NOMO-1 treated with DMSO at 0.1 percent for 48 hours (cell line): ENCODE results near the gene DOK3.
A peak's percentile ranks its signal among the peaks of the same experiment; 100 is the strongest.

Source experiments
- DNase-seq: peaks from one replicate; lab custom pipeline; 2025; ENCODE audit not compliant: unreplicated experiment; lab: John Stamatoyannopoulos, UW

The DOK3 gene

DNA sequence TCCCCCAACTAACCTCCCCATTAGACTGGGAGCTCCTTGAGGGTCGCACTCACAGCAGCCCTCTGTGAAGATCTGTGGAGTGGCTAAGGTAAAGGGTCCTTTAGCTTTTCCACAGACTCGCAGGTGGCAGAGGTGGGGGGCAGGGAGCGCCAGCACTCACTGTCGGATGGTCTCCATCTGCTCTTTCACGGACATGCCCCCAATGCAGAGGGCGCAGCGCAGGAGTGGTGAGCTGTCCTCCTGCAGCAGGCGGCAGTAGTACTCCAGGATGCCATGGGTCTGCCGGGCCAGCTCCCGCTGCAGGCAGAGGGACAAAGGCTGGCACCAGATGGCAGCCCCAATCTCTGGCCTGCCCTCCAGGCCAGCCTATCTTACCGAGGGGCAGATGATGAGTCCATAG lies 4.9 kb upstream of the DOK3 start:
- DNase-seq, result no peak

DNA sequence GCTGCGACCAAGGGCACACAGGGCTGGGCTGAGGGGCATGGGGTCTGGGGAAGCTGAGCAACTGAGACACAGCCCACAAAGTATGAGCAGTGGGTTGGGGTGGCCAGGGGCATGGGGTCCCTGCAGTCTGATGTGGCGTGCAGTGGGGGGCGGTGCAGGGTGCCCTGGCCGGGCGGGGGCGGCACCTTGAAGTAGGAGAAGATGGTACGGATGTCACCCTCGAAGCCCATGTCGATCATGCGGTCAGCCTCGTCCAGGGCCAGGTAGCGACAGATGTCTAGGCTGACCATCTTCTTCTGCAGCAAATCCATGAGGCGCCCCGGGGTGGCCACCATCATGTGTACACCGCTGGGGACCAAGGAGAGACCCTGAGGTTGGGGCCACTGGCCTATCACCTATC lies 3.9 kb upstream of the DOK3 start:
- no peak for DNase-seq

DNA sequence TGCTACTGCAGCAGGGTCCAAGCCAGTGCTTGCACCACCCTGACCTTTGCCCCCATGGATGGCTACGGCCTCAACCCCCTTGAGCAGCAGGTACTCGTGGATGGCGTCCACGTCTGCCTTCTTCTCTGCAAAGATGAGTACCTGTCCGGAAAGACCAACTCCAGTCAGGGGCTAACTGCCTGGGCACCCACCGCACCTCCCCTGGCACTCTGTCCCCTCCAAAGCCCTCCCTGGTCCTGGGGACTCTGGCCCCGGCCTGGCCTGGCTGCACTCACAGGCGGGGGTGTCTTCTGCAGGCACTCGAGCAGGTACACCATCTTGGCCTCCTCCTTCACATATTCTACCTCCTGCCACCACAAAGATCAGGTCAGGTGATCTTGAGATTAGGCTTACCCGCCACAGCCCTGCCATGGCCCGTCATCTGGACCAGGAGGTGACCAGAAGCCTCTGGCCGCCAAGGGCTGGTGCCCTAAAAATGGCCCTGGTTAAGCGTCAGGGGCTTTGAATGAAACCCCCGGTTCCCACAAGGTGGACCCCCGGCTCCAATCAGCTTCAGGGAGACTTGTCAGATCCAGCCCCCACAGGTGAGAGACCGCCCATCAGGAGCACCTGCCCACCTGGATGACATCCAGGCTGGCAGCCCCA lies 3.2 kb upstream of the DOK3 start:
- no peak for DNase-seq

DNA sequence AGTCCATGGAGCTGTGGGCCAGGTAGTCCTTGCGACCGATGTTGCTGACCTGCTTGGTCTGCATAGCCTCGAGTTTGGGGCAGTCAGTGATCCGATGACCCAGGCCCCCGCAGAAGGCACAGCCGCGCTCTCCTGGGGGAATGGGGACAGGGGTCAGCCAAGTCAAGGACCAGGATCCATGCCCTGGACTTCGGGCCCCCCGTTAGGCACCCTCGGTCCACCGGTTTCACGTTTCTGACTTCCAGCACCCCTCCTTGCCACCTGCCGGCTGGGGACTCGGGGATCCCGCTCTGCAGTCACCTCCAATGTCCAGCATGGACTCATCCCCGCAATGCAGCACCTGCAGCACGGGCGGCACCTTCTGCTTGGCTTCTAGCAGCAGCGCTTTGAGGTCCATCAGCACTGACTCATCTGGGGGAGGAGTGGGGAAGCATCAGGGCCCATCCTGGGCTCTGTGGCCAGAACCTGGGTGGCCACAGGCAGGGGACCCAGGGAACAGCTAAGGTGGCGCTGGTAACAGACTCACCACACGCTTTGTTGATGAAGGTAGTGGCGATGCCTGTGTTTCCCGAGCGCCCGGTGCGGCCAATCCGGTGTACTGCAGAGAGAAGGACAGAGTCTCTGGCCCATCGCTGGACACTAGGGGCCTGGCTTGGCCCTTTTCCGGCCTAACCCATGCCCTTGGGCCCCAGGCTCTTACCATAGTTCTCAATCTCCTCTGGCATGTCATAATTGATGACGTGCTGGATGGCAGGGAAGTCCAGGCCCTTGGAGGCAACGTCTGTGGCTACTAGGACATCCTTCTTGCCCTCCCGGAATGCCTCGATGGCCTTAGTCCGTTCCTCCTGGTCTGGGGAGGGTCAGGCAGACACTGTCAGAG lies 2.4 kb upstream of the DOK3 start:
- DNase-seq, result no peak

DNA sequence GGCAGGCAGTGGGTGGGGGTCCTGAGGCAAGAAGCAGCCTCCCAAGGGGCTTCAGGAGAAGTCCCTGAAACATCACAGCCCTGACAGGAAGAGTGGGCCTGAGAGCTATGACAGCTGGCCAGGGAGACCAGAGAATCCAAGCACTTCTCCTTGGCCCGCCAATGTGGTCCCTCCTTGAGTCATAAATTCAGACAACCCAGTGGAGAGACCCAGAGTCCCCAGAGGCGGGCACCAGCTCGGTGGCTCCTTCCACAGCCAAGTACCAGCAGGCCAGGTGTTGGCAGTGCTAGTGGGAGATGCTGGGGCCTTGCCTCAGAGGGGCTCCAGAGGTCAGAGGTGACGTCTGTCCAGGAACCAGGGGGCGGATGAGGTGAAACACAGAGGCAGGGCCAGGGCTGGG lies 1.6 kb upstream of the DOK3 start:
- DNase-seq, result no peak

DNA sequence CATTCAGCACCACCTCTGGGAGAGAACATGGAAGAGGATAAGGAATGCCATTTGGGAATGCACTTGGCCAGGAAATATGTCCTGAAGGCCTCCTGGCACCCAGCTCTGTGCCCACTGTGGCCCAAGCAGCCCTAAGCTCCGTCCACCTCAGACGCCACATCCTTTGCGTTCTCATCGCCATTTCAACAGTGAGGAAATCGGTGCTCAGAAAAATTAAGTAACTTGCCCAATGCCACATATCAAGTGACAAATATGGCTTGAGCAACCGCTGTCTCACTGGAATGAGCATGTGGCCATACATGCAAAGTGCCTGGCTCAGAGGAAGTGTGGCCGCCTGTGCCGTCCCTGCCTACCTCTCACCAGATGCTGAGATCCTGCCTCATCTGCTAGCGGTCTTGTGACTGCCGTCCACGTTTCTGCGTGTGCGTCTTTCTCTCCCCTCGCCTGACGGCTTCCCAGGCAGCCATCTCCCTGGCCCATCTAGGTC lies 984 bp upstream of the DOK3 start:
- peak; percentile 98 for DNase-seq

DNA sequence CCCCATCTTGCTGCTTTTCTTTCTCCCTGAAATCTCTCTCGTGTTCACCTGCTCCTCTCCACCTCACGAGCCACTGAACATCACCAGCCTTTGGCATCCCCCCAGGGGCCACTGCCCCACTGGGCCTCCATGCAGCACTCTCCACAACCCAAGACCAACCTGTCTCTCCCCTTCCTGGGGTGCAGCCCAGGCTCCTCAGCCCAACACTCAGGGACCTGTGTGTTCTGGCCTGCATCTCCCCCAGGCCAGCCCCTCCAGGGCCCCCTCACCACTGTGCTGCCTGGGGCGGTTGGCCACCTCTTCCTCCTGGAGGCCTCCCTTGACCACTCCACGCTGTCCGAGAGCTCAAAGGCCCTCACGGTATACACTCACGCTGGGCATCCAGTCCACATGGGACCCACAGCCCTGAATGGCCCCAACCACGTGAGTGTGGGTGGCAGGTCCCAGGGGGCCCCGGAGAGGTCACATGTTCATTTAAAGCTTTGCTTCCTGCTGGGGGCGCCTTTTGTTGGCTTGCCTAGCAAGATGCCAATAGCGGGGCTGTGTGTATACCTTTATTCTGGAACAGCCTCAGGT lies 453 bp upstream of the DOK3 start:
- DNase-seq, result peak; percentile 30

DNA sequence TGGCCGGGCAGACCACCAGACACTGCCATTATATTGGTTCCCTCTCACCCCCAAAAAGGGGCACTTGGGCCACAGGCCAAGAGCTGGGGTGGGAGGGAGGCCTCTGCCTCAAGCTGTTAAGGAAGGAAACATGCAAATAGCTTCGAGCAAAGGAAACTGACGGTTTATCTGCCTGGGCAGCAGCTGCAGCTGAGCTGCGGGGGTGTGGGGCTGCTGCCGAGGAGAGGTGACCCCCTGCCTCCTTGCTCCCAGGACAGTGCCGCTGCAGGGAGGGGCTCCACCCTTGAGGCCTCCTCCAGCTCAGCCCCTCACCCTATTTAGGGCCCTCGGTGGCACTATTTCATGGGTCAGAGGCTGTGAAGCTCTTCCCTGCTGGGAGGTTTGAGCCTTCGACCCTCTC lies 789 bp downstream of the DOK3 start:
- peak; percentile 26 for DNase-seq

DNA sequence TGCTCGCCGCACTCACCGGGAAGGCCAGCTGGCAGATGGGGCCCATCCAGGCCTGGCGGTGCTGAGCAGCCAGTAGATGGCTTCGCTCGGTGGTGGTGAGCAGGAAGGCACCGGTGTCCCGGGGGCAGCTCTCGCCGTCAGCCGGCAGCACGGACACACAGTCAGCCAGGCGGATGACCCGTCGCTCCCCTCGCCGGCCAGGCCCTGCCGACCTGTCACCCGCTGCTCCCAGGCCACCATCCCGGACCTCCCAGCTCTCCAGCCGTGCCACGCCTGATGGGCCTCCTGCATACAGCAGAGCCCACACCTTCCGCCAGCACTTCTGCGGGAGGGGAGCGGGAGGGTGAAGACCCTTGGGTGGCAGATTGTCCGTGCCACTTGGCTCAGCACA lies 1.4 kb downstream of the DOK3 start:
- DNase-seq, result no peak

DNA sequence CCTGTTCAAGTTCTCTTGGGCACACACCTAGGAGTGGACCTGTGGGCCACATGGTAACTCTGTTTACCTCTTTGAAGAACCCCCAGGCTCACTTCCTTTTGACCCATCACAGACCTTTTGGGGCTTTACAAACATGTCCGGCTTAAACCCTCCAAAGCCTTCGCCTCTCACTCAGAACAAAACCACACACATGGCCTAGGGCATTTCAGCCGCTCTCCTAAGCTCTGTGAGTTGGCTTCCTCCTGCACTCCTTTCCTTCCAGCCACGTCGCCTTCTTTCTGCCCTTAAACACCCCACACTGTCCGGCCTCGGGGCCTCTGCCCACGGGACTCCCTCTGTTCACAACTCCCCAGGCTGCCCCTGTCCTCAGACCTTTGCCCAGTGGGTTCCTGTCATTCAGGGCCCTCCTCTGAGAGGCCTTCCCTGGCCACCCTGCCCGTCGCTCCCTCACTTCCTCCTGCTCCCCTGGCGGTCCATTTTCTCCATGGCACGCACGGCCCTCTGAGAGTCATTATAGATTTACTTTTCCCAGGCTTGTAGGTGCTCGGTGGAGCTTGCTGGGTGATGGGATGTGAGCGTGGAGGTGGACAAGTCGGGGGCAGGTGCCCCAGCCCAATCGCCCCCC lies 1.9 kb downstream of the DOK3 start:
- peak; percentile 35 for DNase-seq

DNA sequence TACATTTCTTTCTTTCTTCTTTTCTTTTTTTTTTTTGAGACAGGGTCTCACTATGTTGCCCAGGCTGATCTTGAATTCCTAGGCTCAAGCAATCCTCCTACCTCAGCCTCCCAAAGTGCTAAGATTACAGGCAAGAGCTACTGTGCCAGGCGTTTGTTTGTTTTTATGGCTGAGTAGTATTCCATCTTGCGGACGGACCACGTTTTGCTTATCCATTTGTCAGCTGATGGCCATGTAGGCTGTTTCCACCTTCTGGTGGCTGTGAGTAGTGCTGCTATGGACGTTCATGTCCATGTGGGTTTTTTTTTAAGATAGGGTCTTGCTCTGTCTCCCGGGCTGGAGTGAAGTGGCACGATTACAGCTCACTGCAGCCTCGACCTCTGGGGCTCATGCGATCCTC lies 2.5 kb downstream of the DOK3 start:
- DNase-seq, result no peak

DNA sequence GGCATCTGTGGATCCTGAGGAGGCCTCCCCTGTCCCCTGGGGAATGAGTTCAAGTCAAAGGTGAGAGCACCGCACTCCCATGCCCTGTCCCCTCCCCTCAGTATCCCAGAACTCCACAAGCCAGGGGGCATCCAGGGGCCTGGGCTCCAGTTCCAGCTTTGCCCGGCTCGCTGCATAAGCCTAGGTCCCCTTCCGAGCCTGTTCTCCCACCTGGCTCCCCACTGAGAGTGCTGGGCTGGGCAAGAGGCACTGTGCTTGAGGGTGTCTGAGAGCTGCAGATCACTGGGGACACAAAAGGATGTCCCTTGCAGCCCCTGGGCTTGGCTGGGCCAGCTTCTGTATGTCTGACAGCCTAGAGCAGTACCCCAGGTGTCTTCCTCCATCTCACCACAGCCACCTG lies 4.6 kb downstream of the DOK3 start:
- no peak for DNase-seq

DNA sequence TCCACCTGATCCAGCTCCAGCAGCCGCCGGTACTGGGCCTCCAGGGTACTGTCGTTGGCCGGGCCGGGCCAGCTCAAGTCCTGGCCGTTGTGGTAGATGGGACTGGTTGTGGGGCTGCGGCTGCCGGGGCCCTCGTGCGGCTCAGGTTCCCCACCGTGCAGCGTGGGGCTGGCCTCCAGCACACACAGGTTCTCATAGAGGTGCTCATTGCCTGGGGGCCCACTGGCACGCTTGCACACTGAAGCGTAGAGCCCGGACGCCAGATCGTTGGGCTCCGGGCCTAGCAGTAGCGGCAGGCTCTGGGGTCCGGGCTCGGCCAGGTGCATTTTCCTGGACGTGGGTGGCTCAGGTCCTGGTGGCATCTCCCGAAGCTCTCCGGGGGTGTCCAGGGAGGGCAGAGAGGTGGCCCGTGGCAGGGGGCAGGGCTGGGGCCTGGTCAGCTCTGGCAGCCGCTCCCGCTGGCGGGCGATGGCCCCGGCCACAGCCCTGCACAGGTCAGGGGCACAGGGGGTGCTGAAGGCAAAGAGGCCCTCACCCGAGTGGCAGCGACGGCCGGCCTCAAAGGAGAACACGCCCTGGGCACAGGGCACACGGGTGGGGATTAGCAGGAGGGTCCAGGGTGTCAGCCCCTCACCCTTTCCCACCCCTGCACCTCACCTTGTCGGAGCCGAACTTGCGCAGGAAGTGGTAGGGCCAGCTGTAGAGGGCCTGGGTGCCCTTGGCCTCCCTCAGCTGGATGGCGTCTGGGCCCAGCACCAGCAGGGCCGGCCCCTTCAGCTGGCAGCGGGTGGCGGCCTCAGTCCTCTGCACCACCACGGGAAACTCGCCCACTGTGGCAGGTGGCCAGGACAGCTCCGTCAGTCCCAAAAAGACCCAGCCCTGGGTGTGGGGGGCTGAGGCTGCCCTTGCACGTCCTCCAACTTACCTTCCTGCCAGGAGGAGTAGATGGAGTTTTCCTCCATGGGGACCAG lies 5.3 kb downstream of the DOK3 start:
- DNase-seq, result no peak

DNA sequence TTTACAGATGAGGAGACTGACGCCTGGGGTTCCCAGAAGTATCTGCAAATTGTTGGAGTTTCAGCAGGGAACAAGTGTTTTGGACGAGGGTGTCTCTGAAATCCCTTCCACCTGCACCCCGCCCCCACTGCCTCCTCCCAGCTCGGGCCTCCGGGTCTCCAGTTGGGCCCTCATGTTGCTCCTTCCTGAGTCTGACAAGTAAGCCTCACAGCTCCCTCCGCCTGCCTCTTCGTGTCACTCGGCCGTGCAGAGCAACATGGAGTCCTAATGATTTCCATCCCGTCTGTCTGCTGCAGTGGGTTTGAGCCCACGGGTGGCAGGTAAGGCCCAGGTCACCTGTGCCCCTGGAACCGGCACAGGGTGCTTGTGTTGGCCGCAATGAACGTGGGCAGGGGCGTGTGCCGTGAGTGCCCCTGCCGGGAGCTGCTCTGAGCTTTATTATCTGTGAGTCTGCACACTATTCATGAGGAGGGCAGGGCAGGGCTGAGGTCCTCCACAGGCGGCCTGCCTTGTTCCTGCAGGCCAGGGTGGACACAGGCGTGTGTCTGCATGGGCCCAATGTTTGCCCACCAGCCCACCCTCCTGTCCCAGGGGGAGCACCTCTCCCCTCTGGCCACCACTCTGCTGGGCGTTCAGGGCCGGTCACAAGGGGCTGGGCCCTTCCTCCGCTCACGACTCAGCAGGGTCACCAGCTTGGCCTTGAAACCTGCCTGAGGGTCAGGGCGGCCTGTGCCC lies 6.1 kb downstream of the DOK3 start:
- no peak for DNase-seq

DNA sequence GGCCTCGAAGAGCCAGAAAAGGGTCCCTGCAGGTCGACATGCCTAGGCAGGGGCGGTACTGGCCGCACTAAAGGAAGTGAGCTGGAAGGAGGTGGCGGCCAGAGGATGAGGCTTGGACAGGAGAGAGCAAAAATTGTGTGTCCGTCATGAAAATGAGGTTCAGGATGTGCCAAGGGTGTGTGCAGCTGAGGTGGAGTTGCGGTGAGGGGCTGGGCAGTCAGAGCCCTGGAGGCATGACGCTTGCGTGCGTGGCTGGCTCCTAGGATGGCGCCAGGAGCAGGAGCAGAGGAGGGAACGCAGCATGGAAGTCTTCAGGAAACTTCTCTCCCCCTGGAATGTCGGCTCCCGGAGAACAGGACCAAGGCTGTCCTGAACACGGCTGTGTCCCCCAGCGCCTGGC lies 6.7 kb downstream of the DOK3 start:
- no peak for DNase-seq

DNA sequence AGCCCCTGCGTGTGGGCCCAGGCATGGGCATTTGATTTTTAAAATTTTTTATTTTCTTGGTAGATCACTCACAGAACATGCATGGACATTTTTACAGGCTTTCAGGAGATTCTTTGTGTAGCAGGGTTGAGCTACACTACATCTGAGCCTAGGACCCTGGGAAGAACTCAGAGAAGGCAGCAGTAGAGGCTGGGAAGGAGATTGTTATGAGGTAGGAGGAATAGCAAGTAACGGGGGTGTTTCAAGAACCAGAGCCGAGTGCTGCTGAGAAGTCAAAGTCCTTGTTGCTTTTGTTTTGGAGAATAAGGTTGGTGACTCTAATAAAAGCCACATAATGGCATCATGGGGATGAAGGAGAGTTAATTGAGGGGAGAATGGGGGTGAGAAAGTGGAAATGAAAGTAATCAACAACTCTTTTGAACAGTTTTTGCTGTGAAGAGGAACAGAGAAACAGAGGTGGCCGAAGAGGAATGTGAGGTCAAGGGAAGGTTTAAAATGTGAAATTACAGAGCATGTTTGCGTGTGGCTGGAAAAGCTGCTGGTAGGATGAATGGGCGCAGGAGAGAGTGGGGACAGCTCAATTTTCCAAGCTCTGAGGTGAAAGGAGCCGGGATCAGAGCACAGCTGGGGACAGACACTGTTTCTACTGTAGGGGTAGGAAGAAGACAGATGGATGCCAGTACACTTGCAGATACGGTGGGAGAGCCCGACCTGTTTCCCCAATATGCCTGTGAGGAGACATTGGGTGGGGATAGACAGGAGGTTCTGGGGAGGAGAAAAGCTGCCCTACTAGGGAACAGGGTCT lies 7.5 kb downstream of the DOK3 start:
- DNase-seq, result peak; percentile 91

DNA sequence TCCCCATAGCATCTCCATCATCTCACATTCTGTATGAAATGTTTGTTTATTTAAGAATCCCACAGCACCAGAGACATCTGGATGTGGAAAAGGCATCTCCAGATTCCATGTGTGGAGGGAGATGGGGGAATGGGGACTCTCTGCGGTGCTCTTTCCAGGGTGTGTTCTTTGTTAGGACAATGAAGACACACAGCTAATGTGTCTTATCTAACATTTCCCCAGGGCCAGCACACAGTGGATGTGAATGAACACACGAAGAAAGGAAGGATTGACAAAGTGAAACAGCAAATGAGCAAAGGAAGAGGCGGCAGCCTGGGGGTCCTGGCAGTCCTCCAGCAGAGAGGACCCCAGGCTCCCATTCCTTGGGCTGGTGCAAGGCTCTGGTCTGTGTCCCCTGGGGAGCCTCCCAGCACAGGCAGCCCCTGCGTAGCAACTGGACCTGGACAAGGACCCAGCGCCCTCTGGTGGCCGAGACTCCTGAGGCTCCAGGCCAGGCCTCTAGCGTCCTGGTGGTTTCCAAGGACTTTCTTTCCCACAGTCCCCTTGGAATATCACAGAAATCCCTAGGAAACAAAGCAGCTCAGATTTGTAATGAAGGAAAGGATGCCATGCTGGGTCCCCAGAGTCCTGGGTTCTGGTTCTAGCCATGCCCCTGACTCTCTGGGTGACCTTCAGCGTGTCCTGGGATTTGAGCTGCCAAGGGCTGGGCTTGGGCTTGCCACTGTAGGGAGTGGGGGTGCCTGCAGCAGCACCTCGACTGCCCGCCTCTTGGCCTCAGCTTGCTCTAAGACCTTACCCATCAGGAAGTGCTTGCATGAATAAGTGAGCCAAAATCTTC lies 8.7 kb downstream of the DOK3 start:
- peak; percentile 53 for DNase-seq

DNA sequence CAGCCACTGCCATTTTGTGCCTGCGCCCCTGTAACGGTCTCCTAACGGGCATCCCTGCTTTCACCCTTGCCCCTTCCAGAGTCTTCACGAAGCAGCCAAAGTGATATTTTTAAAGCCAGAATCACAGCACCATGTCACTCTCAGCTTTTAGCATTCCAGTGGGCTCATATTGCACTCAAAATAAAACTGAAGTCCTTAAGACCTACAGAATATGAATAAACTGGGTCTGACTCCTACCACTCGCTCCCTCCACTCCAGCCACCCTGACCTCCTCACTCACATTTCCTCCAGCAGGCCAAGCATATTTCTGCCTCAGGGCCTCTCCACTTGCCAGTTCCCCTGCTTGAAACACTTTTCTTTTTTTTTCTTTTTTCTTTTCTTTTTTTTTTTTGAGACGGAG lies 9.8 kb downstream of the DOK3 start:
- no peak for DNase-seq
